ENCODE results near the gene FRMPD2. TPM values are rescaled to one million over a fixed set of nuclear protein-coding genes. Genes with fewer than 3 reads are reported as not detected.
"Not testable (repeated sequence)": the region's sequence is repeated elsewhere in the genome, so short reads cannot be mapped to it uniquely, and the experiment has no call there.

The FRMPD2 gene
- total RNA-seq, 1 experiment from 2014 or later = 0.44 TPM

DNA sequence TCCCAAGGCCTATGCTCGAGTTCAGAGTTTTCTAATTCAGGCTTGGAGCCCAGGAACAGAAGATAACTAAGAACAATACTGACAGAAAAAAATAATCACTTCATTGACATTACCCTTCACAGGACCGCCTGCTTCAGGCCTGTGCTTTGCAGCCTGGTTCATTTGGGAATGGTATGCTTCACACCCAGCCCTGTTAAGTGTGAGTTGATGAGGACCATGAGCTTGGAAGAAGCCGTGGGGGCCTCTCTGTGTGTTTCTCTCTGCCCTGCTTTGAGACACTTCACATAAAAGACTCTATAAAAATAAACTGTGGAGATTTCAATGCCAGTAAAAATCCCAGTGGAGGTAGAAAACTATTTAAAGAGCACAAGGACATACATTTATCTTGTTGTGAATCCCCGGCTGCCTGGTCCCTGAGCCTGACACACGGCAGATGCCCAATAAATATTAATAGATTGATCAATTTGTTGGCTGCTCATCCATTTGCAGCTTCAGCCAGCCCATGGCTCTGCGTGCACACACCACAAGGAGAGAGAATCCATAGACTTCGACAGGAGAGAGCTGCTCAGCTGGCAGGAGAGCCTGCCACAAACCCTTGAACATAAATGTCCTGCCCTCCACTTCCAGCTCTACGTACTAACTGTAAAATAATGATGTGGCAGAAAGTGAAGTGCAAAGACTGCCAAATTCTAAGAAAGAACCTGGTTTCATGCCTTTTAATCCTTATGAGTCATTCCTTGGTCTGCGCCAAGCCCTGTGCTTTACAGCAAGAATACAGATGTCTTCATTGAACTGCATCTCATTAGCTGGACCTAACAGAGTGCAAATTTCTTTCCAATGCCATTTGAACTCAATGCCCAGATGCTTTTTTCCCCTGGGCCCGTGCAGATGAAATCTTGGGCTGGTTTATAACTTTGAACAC is 130.5 kb downstream of the FRMPD2 start:
- not testable (repeated sequence) for H2AK5ac ChIP-seq (ENCODE audit: insufficient read length, low read length); H3K23ac ChIP-seq (ENCODE audit: insufficient read length, low read depth, low read length); H4K5ac ChIP-seq (ENCODE audit: insufficient read length, low read depth, low read length); H3K4ac ChIP-seq (ENCODE audit: low read depth, low read length); H4K20me1 ChIP-seq (ENCODE audit: control insufficient read depth, insufficient read depth, insufficient read length); H3K4me3 Mint-ChIP-seq; H2BK15ac ChIP-seq (ENCODE audit: low read depth, low read length); H4K91ac ChIP-seq (ENCODE audit: insufficient read length, low read depth, low read length); H3K27me3 ChIP-seq (ENCODE audit: insufficient read depth, low read length); H2BK5ac ChIP-seq (ENCODE audit: insufficient read length, low read length); H3K36me3 Mint-ChIP-seq (ENCODE audit: insufficient read depth in 1 of 3, low read depth in 3 of 3); H3K9me3 ChIP-seq (ENCODE audit: control insufficient read depth, low read depth, low read length); H3K56ac ChIP-seq (ENCODE audit: insufficient read length, low read depth, low read length); H2BK120ac ChIP-seq (ENCODE audit: low read depth, low read length, poor library complexity, severe bottlenecking); DNase-seq; H3K9me3 Mint-ChIP-seq; H3K79me1 ChIP-seq (ENCODE audit: insufficient read depth, low read depth, low read length, poor library complexity, severe bottlenecking); H3K27ac Mint-ChIP-seq; H2BK20ac ChIP-seq (ENCODE audit: low read depth, low read length, poor library complexity, severe bottlenecking); H3K4me2 ChIP-seq (ENCODE audit: insufficient read depth, insufficient read length, low read length); H3K4me1 Mint-ChIP-seq; H3K4me1 ChIP-seq (ENCODE audit: insufficient read depth, low read length); H3K79me2 ChIP-seq (ENCODE audit: insufficient read depth, low read length); H3K23me2 ChIP-seq (ENCODE audit: insufficient read length, low read depth, low read length, poor library complexity, severe bottlenecking); H4K8ac ChIP-seq (replicated peaks; ENCODE audit: insufficient read length, low read depth, low read length); H3K9ac ChIP-seq (ENCODE audit: extremely low read depth, insufficient read length, low read length); H3T11ph ChIP-seq (ENCODE audit: low read length); H3K27me3 Mint-ChIP-seq (ENCODE audit: low read depth); H2AFZ ChIP-seq (ENCODE audit: low read length); H3K18ac ChIP-seq (ENCODE audit: insufficient read length, low read depth, low read length); H3K27ac ChIP-seq (ENCODE audit: insufficient read length, low read depth, low read length); H2BK12ac ChIP-seq (ENCODE audit: insufficient read length, low read depth, low read length); H3K14ac ChIP-seq (ENCODE audit: insufficient read depth, low read length)
- no CpG with 5 or more reads among the region's 10 CpGs for WGBS (ENCODE audit: extremely low coverage, insufficient read length, low lambda C conversion rate)

DNA sequence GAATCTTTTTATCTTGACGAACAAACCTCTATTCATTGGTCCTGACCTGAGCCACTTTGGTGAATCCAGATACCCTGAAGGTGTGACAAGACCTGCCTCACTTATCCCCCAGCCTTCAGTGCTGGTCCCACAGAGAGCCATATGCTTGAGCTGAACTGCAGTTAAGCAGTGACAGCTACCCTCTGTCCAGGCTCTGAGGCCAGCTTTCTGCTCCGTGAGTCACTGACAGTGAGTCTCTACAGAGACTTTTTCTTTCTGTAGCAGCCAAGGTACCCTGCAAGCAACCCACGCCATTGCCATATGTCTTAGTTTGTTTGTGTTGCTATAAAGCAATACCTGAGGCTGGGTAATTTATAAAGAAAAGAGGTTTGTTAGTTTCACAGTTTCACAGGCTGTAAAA is 133.5 kb downstream of the FRMPD2 start:
- not testable (repeated sequence) for DNase-seq; H4K8ac ChIP-seq (replicated peaks; ENCODE audit: insufficient read length, low read depth, low read length); H2BK20ac ChIP-seq (ENCODE audit: low read depth, low read length, poor library complexity, severe bottlenecking); H3K4me1 ChIP-seq (ENCODE audit: insufficient read depth, low read length); H2BK15ac ChIP-seq (ENCODE audit: low read depth, low read length); H3K18ac ChIP-seq (ENCODE audit: insufficient read length, low read depth, low read length); H2BK12ac ChIP-seq (ENCODE audit: insufficient read length, low read depth, low read length); H3K14ac ChIP-seq (ENCODE audit: insufficient read depth, low read length); H3K79me1 ChIP-seq (ENCODE audit: insufficient read depth, low read depth, low read length, poor library complexity, severe bottlenecking); H3K27ac ChIP-seq (ENCODE audit: insufficient read length, low read depth, low read length); H3K36me3 Mint-ChIP-seq (ENCODE audit: insufficient read depth in 1 of 3, low read depth in 3 of 3); H3K56ac ChIP-seq (ENCODE audit: insufficient read length, low read depth, low read length); H3K9me3 Mint-ChIP-seq; H2AK5ac ChIP-seq (ENCODE audit: insufficient read length, low read length); H3K27me3 Mint-ChIP-seq (ENCODE audit: low read depth); H2AFZ ChIP-seq (ENCODE audit: low read length); H2BK120ac ChIP-seq (ENCODE audit: low read depth, low read length, poor library complexity, severe bottlenecking); H3K27me3 ChIP-seq (ENCODE audit: insufficient read depth, low read length); H3K23me2 ChIP-seq (ENCODE audit: insufficient read length, low read depth, low read length, poor library complexity, severe bottlenecking); H4K20me1 ChIP-seq (ENCODE audit: control insufficient read depth, insufficient read depth, insufficient read length); H3K4me1 Mint-ChIP-seq; H3T11ph ChIP-seq (ENCODE audit: low read length); H3K4ac ChIP-seq (ENCODE audit: low read depth, low read length); H3K4me2 ChIP-seq (ENCODE audit: insufficient read depth, insufficient read length, low read length); H4K91ac ChIP-seq (ENCODE audit: insufficient read length, low read depth, low read length); H3K27ac Mint-ChIP-seq; H2BK5ac ChIP-seq (ENCODE audit: insufficient read length, low read length); H3K9me3 ChIP-seq (ENCODE audit: control insufficient read depth, low read depth, low read length); H4K5ac ChIP-seq (ENCODE audit: insufficient read length, low read depth, low read length); H3K23ac ChIP-seq (ENCODE audit: insufficient read length, low read depth, low read length); H3K9ac ChIP-seq (ENCODE audit: extremely low read depth, insufficient read length, low read length); H3K4me3 Mint-ChIP-seq; H3K79me2 ChIP-seq (ENCODE audit: insufficient read depth, low read length)
- WGBS (ENCODE audit: extremely low coverage, insufficient read length, low lambda C conversion rate) = no CpG with 5 or more reads among the region's 3 CpGs

Data from H9 (cell line).